Measurements from ENCODE around the gene LMOD2. TPM values are rescaled to one million over a fixed set of nuclear protein-coding genes. Genes with fewer than 3 reads are reported as not detected.

The LMOD2 gene
- total RNA-seq, 1 experiment from 2014 or later, result not detected

DNA sequence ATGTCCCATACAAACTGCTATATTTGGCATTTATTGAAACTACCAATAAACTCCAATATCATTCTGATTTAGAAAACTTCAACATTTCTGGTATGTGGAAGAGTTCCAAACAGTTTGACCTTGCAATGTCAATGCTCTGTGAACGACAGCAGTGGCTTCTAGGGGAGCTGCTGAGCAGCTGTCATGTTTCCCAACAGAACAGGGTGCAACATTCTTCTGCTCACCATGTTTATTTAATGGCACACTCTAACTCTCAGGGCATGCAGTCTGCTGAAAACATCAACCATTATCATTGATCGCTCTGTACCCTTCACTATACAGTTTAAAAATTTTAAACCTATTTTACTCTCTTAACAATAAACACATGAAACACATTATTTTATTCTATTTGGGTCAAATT is 25.9 kb downstream of the LMOD2 start:
- Histone ChIP-seq H3K27me3 (ENCODE audit: low read length) (no peaks in the 10 kb centered on the region), H3K4me2 (ENCODE audit: low read length) (no peak overlapping the region), H2AFZ (ENCODE audit: low read length) (no peak overlapping the region), H4K20me1 (ENCODE audit: low read length) (no peaks in the 10 kb centered on the region), H3K27ac (ENCODE audit: low read length) (no peak overlapping the region), H3K9me3 (ENCODE audit: low read length) (no peaks in the 10 kb centered on the region), H3K36me3 (ENCODE audit: low read depth, low read length) (peaks cover 17% of the 10 kb centered on the region; the same call in 1 of the 2 replicates), H3F3A (ENCODE audit: low read length, unreplicated experiment) (peaks cover 4% of the 10 kb centered on the region), H3K79me2 (ENCODE audit: low read length) (no peaks in the 10 kb centered on the region), H3K4me3 (ENCODE audit: low read length) (no peak overlapping the region), H3K4me1 (ENCODE audit: insufficient read depth, low read length) (no peaks in the 10 kb centered on the region), H3K9me2 (replicated peaks; ENCODE audit: low read length) (no peaks in the 10 kb centered on the region), H3K9ac (ENCODE audit: low read length) (no peak overlapping the region)
- DNase-seq (no peak), ATAC-seq (no peak)
- intact Hi-C loops (cut with micrococcal nuclease), result loop anchor here (5.0 kb wide), 2 partner anchors 94 to 101 kb away; no protein-coding TSS in a partner anchor
- POLR2A ChIA-PET (ENCODE audit: unreplicated experiment), result no interaction called here
- no TSS peak for BruUV-seq (replicated peaks)
- CTCF ChIA-PET, result no interaction called here
- TF ChIP-seq EZH2phosphoT487 (IDR thresholded peaks at IDR 0.05; ENCODE audit: borderline replicate concordance, low read length) (no peak), EZH2 (IDR thresholded peaks at IDR 0.05; ENCODE audit: low read length, unreplicated experiment) (no peak)
- TF ChIP-seq, protein P1, sequence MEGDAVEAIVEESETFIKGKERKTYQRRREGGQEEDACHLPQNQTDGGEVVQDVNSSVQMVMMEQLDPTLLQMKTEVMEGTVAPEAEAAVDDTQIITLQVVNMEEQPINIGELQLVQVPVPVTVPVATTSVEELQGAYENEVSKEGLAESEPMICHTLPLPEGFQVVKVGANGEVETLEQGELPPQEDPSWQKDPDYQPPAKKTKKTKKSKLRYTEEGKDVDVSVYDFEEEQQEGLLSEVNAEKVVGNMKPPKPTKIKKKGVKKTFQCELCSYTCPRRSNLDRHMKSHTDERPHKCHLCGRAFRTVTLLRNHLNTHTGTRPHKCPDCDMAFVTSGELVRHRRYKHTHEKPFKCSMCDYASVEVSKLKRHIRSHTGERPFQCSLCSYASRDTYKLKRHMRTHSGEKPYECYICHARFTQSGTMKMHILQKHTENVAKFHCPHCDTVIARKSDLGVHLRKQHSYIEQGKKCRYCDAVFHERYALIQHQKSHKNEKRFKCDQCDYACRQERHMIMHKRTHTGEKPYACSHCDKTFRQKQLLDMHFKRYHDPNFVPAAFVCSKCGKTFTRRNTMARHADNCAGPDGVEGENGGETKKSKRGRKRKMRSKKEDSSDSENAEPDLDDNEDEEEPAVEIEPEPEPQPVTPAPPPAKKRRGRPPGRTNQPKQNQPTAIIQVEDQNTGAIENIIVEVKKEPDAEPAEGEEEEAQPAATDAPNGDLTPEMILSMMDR (conservative IDR thresholded peaks at IDR 0.05; ENCODE audit: low read depth, low read length), result no peak

DNA sequence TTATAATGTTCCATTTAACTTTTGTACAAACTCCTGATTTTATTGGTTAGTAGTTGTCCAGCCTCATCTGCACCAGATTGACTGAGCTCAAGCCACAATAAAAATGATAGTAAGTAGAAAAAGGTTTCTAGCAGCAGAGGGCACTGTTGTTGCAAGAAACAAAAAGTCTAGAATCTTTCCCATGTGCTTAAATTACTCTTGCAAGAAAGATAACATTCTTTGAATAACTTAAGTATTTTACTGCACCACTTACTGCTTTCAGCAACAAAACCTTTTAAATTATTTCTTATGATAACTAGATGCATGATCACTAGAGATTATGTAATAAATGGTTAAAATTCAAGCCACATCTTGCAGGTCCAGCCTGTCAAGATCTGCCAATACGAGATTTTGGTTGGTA is 27.0 kb downstream of the LMOD2 start:
- H3K4me2 ChIP-seq (ENCODE audit: low read length), result no peak overlapping the region
- H3K9ac ChIP-seq (ENCODE audit: low read length), result no peak overlapping the region
- H4K20me1 ChIP-seq (ENCODE audit: low read length), result no peaks in the 10 kb centered on the region
- peak; percentile 78 for DNase-seq
- no peaks in the 10 kb centered on the region for H3K4me1 ChIP-seq (ENCODE audit: insufficient read depth, low read length)
- peak; percentile 72 for ATAC-seq
- no peak overlapping the region for H2AFZ ChIP-seq (ENCODE audit: low read length)
- H3K79me2 ChIP-seq (ENCODE audit: low read length), result no peaks in the 10 kb centered on the region
- H3K36me3 ChIP-seq (ENCODE audit: low read depth, low read length), result peaks cover 17% of the 10 kb centered on the region; the same call in 1 of the 2 replicates
- peaks cover 4% of the 10 kb centered on the region for H3F3A ChIP-seq (ENCODE audit: low read length, unreplicated experiment)
- CTCF ChIA-PET, result interaction anchor here (0.6 to 1.1 kb wide), 9 partner anchors 17 to 189 kb away, joined by 3 to 14 read pairs (median 4); no protein-coding TSS in a partner anchor
- H3K4me3 ChIP-seq (ENCODE audit: low read length), result no peak overlapping the region
- intact Hi-C loops (cut with micrococcal nuclease), result loop anchor here (1.0 to 5.0 kb wide), 6 partner anchors 47 to 182 kb away; partner anchors contain the start of gene WASL
- H3K27me3 ChIP-seq (ENCODE audit: low read length), result no peaks in the 10 kb centered on the region
- no peaks in the 10 kb centered on the region for H3K9me3 ChIP-seq (ENCODE audit: low read length)
- no peak overlapping the region for H3K27ac ChIP-seq (ENCODE audit: low read length)
- no TSS peak for BruUV-seq (replicated peaks)
- TF ChIP-seq EZH2 (IDR thresholded peaks at IDR 0.05; ENCODE audit: low read length, unreplicated experiment), result no peak
- TF ChIP-seq, protein P1 (conservative IDR thresholded peaks at IDR 0.05; ENCODE audit: low read depth, low read length), result peak; percentile 65
- POLR2A ChIA-PET (ENCODE audit: unreplicated experiment), result interaction anchor here (0.5 kb wide), 1 partner anchor 13 kb away, joined by 3 read pairs; no protein-coding TSS in a partner anchor
- H3K9me2 ChIP-seq (replicated peaks; ENCODE audit: low read length), result no peaks in the 10 kb centered on the region

DNA sequence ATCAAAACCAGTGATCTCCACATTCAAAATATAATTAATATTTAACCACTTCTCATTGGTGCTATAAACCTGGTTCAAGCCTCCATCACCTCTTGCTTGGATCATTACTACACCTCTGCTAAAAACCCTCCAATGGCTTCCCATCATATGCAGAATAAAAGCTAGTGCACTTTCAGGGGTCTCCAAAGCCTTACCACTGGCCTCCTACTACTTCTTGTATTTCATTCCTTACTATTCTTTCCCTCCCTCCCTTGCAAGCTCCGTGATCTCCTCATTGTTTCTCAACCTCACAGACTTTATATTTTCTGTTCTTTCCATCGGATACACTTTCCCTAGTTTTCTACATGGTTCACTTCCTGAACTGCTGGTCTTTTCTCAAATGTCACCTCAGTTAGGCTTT is 31.5 kb downstream of the LMOD2 start:
- CTCF ChIA-PET, result no interaction called here

More for the DNA sequence above, 31.5 kb downstream of the LMOD2 start:
- POLR2A ChIA-PET (ENCODE audit: unreplicated experiment), result no interaction called here
- H3F3A ChIP-seq (ENCODE audit: low read length, unreplicated experiment), result peaks cover 4% of the 10 kb centered on the region
- no peaks in the 10 kb centered on the region for H4K20me1 ChIP-seq (ENCODE audit: low read length)
- H3K4me2 ChIP-seq (ENCODE audit: low read length), result no peak overlapping the region
- intact Hi-C loops (cut with micrococcal nuclease), result no loop called here
- H3K36me3 ChIP-seq (ENCODE audit: low read depth, low read length), result peaks cover 23% of the 10 kb centered on the region; the same call in 1 of the 2 replicates
- BruUV-seq (replicated peaks), result no TSS peak
- H3K79me2 ChIP-seq (ENCODE audit: low read length), result no peaks in the 10 kb centered on the region
- DNase-seq (no peak), ATAC-seq (no peak)
- H3K27ac ChIP-seq (ENCODE audit: low read length), result no peak overlapping the region
- H2AFZ ChIP-seq (ENCODE audit: low read length), result no peak overlapping the region
- H3K9me2 ChIP-seq (replicated peaks; ENCODE audit: low read length), result no peaks in the 10 kb centered on the region
- H3K9ac ChIP-seq (ENCODE audit: low read length), result no peak overlapping the region
- no peaks in the 10 kb centered on the region for H3K4me1 ChIP-seq (ENCODE audit: insufficient read depth, low read length)
- no peak overlapping the region for H3K4me3 ChIP-seq (ENCODE audit: low read length)
- no peaks in the 10 kb centered on the region for H3K9me3 ChIP-seq (ENCODE audit: low read length)
- TF ChIP-seq EZH2phosphoT487 (IDR thresholded peaks at IDR 0.05; ENCODE audit: borderline replicate concordance, low read length), result no peak
- no peak for TF ChIP-seq EZH2 (IDR thresholded peaks at IDR 0.05; ENCODE audit: low read length, unreplicated experiment)
- TF ChIP-seq, protein P1 (conservative IDR thresholded peaks at IDR 0.05; ENCODE audit: low read depth, low read length), result no peak
- no peaks in the 10 kb centered on the region for H3K27me3 ChIP-seq (ENCODE audit: low read length)
